Loucy (cell line): Measurements from ENCODE around the gene SCGB1A1.

Source experiments
- EZH2phosphoT487 ChIP-seq: fragments of 200-600 bp; IDR thresholded peaks from 2 replicates; pipeline ENCODE4 v1.6.1; 2018; ENCODE audit warnings: antibody characterized with exemption, mild to moderate bottlenecking, moderate library complexity, borderline replicate concordance
- TF ChIP-seq, protein P1 (sequence below): fragments of 200-600 bp; sonication (generic); conservative IDR thresholded peaks from 2 replicates; pipeline ENCODE4 v1.5.1; 2014; ENCODE audit warnings: mild to moderate bottlenecking, antibody characterized with exemption, low read length

DNA sequence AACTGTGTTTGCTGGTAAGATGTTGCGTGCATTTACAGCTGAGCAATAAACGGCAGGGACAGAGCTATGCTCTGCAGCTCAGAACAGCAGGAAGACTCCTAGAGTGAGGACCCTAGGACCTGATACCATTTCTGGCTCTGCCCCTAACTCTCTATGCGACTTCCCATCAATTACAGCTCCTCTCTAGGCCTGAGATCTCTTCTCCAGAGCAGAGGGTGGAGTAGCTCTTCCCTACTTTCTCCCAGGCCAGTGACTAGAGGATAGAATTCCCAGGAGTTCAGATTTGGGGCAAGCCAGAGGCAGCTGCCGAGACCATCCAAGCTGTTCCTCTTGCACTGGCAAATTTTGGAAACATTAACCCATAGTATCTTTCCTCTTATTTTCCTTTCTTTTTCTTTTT is 12.8 kb upstream of the SCGB1A1 start:
- TF ChIP-seq, protein P1, sequence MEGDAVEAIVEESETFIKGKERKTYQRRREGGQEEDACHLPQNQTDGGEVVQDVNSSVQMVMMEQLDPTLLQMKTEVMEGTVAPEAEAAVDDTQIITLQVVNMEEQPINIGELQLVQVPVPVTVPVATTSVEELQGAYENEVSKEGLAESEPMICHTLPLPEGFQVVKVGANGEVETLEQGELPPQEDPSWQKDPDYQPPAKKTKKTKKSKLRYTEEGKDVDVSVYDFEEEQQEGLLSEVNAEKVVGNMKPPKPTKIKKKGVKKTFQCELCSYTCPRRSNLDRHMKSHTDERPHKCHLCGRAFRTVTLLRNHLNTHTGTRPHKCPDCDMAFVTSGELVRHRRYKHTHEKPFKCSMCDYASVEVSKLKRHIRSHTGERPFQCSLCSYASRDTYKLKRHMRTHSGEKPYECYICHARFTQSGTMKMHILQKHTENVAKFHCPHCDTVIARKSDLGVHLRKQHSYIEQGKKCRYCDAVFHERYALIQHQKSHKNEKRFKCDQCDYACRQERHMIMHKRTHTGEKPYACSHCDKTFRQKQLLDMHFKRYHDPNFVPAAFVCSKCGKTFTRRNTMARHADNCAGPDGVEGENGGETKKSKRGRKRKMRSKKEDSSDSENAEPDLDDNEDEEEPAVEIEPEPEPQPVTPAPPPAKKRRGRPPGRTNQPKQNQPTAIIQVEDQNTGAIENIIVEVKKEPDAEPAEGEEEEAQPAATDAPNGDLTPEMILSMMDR: no peak
- TF ChIP-seq EZH2phosphoT487: no peak
